Skeletal muscle tissue (tissue), 4 donors: Measurements from ENCODE around the gene ADAMTS9. TPM values are rescaled to one million over a fixed set of nuclear protein-coding genes. Genes with fewer than 3 reads are reported as not detected.

Experiments
- H3K27ac ChIP-seq: one replicate; pipeline ENCODE4 v1.7.0; 2013; ENCODE audit warnings: mild to moderate bottlenecking, low read depth, low read length, inconsistent platforms
- H3K27me3 ChIP-seq, 3 donors: one replicate each; pipeline ENCODE4 v1.7.0; 2013; ENCODE audit warnings: low read length in 3 of 3; ENCODE audit not compliant: control insufficient read depth in 3 of 3, insufficient read depth in 3 of 3
- H3K36me3 ChIP-seq, 3 donors: one replicate each; pipeline ENCODE4 v1.7.0; 2013; ENCODE audit warnings: low read length in 3 of 3; ENCODE audit not compliant: control insufficient read depth in 3 of 3, insufficient read depth in 3 of 3
- H3K4me1 ChIP-seq, 3 donors: one replicate each; pipeline ENCODE4 v1.7.0; 2013; ENCODE audit warnings: low read length in 3 of 3, mild to moderate bottlenecking in 3 of 3; ENCODE audit not compliant: control insufficient read depth in 3 of 3, insufficient read depth in 3 of 3
- H3K4me3 ChIP-seq, 3 donors: one replicate each; pipeline ENCODE4 v1.7.0; 2013; ENCODE audit warnings: low read length in 3 of 3
- H3K9ac ChIP-seq, 3 donors: one replicate each; pipeline ENCODE4 v1.7.0; 2013; ENCODE audit warnings: low read length in 3 of 3, mild to moderate bottlenecking in 3 of 3, moderate library complexity in 2 of 3, low read depth in 1 of 3
- H3K9me3 ChIP-seq, 3 donors: one replicate each; pipeline ENCODE4 v1.7.0; 2013; ENCODE audit warnings: low read length in 3 of 3; ENCODE audit not compliant: control insufficient read depth in 3 of 3
- total RNA-seq: library from RNA; depleted of rRNA; stranded (reverse); fragments of >200 nt; gene quantifications from one replicate; pipeline ENCODE4 v1.2.3, GENCODE V29; 2014
- donor health status: Osteomylitis.

ADAMTS9 gene
- total RNA-seq, 1 donor from 2014 or later: 106 TPM

DNA sequence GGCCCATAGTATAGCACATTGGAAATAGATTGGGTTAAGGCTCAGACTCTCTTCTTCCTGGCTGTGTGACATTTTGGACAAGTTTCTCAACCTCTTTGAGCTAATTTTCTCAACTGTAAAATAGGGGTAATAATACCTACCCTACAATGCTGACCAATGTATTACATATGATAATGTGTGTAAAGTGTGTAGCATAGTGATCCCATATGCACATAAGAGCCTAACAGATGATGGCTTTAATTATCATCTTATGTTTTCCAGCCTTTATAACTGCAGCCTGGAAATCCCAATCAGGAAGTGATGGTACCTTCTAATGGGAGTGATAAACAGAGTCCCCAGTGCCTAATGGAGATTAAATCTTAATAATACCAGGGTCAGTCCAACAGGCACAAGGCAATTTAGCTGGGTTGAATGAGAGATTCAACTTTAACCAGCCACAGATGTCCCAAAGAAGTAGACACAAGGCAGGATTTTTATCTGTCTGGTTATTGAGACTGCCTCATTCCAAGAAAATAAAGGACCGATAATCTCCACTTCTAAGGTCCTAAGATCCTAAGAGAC lies 12.0 kb downstream of the ADAMTS9 start:
- peaks cover 1 to 14% (median 7%) of the 10 kb centered on the region in 3 donors for H3K36me3 ChIP-seq
- H3K27ac ChIP-seq: no peak overlapping the region
- H3K27me3 ChIP-seq: no peaks in the 10 kb centered on the region
- H3K9me3 ChIP-seq: no peaks in the 10 kb centered on the region
- no peak overlapping the region for H3K9ac ChIP-seq
- peaks cover 0 to 11% (median 6%) of the 10 kb centered on the region in 3 donors for H3K4me1 ChIP-seq
- H3K4me3 ChIP-seq: no peak overlapping the region

DNA sequence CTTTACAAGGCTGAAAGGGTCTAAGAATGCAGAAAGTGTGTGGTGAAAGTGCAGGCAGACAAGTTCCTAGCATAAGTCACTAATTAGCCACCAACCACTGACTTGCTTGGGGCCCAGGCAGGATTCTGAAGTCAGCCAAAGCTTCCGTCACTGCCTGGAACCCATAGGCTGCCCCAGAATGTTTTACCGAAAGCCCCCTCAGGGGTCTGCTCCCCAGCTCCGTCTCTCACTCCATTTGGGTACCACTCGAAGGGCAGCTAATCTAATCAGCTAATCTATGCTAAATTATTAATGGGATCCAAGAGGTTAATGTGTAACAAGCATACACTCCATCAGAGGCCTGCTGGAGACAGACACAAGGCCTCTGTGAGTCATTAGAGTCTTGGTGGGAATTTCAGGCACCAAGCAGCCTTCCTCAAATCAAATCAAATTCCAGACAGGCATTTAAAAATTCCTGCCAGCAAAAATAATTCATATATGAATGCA lies 13.2 kb downstream of the ADAMTS9 start:
- Histone ChIP-seq H3K36me3 (peaks cover 0 to 9% (median 3%) of the 10 kb centered on the region in 3 donors), H3K9me3 (no peaks in the 10 kb centered on the region), H3K27ac (no peak overlapping the region), H3K27me3 (no peaks in the 10 kb centered on the region), H3K4me3 (no peak overlapping the region), H3K4me1 (peaks cover 0 to 11% (median 6%) of the 10 kb centered on the region in 3 donors), H3K9ac (no peak overlapping the region)

DNA sequence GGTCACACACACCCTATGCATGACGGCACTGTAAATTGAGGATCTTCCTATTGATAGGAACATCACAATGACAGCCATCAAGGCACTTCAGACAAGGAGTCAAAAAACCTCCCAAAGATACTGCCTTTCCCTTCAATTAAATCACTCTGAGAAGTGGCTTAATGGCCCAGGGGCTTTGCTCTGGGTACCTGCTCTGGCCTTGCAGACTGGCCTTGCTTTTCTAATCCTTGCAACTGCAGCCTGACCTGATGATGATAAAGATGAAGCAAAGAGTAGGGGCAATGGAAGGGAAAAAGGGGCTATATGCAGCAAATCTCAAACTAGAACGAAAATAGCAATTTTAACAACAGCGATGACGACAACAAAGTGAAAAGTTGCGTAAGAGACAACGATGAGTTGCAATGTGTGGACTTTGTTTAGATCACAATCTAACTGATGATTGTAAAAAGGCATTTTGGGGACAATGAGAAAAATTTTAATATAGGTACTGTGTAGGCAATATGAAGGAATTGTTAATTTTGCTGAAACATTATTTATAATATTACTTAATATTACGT lies 14.6 kb downstream of the ADAMTS9 start:
- Histone ChIP-seq H3K9ac (no peak overlapping the region), H3K9me3 (no peaks in the 10 kb centered on the region), H3K36me3 (peaks cover 0 to 4% (median 2%) of the 10 kb centered on the region in 3 donors), H3K4me1 (peaks cover 7 to 15% (median 14%) of the 10 kb centered on the region in 3 donors), H3K27me3 (no peaks in the 10 kb centered on the region), H3K27ac (no peak overlapping the region), H3K4me3 (no peak overlapping the region)

DNA sequence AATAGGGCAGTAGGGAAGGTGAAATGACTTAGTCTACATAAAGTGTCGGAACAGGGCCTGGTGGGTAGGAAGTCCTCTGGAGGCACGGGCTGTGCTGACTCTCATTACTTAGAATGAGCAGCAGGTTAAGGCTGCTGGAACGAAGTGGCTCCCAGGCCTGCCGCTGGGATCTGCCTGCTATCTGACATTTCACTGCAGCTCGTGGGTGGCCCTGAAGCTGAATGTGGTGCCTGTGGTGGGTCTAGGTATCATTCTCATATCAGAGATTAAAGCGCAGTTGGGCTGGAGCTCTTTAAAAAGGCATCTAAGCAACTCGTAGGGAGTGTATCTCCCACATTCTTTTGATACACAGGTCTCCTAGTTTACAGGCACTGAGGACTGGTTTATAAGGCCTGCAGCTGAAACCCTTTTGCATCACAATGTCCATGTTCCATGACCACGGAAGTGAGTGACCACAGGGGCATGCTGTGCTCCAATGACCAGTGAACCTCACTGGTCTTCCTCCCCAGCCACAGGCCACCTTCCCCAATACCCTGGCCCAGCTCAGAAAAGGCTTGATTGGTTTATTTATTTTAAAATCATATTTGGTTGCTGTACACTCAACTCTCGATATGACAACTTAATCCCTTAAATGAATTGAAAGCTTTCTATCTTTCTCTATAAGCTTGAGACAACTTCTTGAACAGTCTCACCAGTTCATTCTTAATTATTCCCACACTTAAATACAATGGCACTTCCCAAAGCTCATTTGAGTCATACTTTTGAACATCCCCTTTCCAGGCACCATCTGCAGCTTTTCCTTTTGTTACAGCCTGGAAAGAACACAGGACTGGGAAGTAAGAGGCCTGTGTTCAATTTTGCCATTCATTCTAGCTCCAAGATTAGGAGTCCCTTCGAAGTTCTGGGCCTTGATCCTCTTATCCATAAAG lies 19.0 kb downstream of the ADAMTS9 start:
- H3K4me3 ChIP-seq: peak overlapping the region in 1 of 3 donors; percentile 41
- H3K27ac ChIP-seq: peak overlapping the region; percentile 45
- H3K9me3 ChIP-seq: no peaks in the 10 kb centered on the region
- H3K9ac ChIP-seq: no peak overlapping the region
- peaks cover 0 to 2% (median 0%) of the 10 kb centered on the region in 3 donors for H3K36me3 ChIP-seq
- no peaks in the 10 kb centered on the region for H3K27me3 ChIP-seq
- H3K4me1 ChIP-seq: peaks cover 17 to 39% (median 18%) of the 10 kb centered on the region in 3 donors

DNA sequence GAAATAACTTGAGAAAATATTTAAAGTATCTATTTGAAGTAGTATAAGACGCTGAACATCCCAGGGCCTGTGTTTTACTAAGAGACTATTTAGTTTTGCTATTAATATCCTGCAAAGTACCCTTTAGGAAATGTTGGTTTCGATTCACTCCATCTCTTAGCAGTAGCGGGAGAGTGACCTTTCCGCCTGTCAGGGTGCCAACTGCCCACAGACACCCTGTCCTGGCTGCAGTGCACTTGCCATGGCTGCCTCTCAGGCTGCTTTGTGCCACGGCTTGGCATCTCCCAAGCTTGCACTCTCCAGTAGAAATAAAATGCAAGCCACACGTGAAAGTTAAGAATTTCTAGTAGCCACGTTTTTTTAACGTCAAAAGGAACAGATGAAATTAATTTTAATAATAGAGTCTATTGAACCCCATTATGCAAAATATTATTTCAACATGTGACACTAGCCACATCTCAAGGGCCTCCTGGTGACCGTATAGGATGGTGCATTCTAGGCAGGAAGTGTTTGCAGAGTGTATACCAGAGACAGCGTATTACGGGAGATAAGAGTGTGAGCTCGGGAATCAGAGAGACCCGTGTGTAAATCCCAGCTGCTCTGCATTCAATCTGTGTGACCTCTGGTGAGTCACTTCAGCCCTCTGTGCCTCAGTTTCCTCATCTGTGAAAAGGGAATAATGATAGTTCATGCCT lies 19.8 kb downstream of the ADAMTS9 start:
- peak overlapping the region in 1 of 3 donors; percentile 23 for H3K9ac ChIP-seq
- peaks cover 0 to 2% (median 0%) of the 10 kb centered on the region in 3 donors for H3K36me3 ChIP-seq
- H3K9me3 ChIP-seq: no peaks in the 10 kb centered on the region
- peak overlapping the region; percentile 51 for H3K27ac ChIP-seq
- no peaks in the 10 kb centered on the region for H3K27me3 ChIP-seq
- H3K4me1 ChIP-seq: peaks cover 17 to 37% (median 18%) of the 10 kb centered on the region in 3 donors
- H3K4me3 ChIP-seq: peak overlapping the region; percentile 41 to 59 (median 52)

DNA sequence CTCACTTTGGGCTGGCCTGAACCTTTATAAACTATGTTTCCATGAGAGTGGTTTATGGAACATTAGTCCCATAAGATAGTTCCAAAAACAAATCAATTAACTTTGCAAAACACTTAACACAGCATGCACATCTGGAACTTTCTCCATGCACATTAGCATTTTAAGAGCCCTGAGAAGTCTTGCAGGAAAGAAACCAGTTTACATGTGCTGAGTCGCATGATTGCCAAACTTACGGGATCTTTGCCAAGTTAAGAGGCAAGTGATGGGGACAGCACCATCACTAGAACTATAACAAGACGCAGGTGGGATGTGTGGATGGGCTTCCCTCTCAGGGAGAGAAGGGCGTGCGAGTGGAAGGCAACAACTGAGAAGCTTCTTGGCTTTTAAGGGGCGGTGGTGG lies 20.7 kb downstream of the ADAMTS9 start:
- Histone ChIP-seq H3K4me3 (peak overlapping the region in 1 of 3 donors; percentile 41), H3K27ac (peak overlapping the region; percentile 51), H3K9me3 (no peaks in the 10 kb centered on the region), H3K4me1 (peaks cover 17 to 37% (median 18%) of the 10 kb centered on the region in 3 donors), H3K27me3 (no peaks in the 10 kb centered on the region), H3K36me3 (no peaks in the 10 kb centered on the region), H3K9ac (peak overlapping the region in 1 of 3 donors; percentile 23)

DNA sequence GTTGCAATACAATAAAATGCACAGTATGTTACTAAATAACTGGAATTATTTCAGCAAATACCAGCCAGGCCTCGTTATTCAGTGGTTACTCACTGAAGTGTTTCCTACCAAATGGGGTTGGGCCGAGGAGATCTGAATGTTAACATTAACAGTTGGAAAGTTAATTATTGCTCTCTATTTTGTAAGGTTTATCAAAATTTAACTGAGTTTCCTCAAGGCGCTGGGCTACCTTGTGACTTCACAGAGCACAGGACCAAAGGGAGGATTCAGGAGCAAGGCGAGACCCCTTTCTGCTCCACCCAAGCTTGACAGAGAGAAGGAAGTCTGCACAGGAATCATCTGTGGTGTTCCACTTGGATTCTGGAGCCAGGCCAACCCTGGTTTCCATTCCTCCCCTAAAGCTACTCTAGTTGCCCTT lies 21.6 kb downstream of the ADAMTS9 start:
- Histone ChIP-seq H3K27me3 (no peaks in the 10 kb centered on the region), H3K36me3 (no peaks in the 10 kb centered on the region), H3K27ac (peak overlapping the region; percentile 16), H3K4me1 (peaks cover 17 to 37% (median 18%) of the 10 kb centered on the region in 3 donors), H3K9ac (no peak overlapping the region), H3K9me3 (no peaks in the 10 kb centered on the region), H3K4me3 (no peak overlapping the region)

DNA sequence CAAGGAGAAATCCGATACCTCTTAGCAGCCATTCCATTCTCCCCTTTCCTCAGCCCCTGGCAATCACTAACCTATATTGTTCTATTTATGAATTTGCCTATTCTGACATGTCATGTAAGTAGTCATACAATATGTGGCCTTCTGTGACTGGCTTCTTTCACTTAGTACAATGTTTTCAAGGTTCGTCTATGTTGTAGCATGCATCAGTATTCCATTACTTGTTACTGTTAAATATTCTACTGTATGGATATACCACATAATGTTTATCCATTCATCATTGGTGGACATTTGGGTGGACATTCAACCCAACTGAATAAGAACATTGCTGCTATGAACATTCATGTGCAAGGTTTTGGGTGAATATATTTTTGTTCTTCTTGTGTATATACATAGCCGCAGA lies 23.4 kb downstream of the ADAMTS9 start:
- no peaks in the 10 kb centered on the region for H3K9me3 ChIP-seq
- H3K27me3 ChIP-seq: no peaks in the 10 kb centered on the region
- no peak overlapping the region for H3K27ac ChIP-seq
- H3K4me3 ChIP-seq: no peak overlapping the region
- no peaks in the 10 kb centered on the region for H3K36me3 ChIP-seq
- no peak overlapping the region for H3K9ac ChIP-seq
- H3K4me1 ChIP-seq: peaks cover 17 to 37% (median 18%) of the 10 kb centered on the region in 3 donors

DNA sequence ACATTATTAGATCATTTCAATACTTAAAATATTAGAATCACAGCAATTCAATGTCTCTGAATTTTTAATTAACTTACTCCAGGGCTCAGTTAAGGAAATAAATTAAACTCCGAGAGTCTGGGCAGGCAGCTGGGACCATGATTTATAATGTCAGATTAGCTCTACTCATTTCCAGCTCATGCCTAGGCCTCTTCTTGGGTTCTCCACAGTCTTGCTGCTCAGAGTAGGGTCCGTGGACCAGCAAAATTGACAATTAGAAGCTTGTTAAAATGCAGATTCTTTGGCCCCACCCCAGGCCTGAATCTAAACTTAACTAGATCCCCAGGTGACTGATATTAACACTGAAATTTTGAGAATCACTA lies 28.2 kb downstream of the ADAMTS9 start:
- Histone ChIP-seq H3K9ac (no peak overlapping the region), H3K36me3 (peaks cover 4 to 24% (median 7%) of the 10 kb centered on the region in 3 donors), H3K4me1 (peaks cover 0 to 4% (median 0%) of the 10 kb centered on the region in 3 donors), H3K27ac (no peak overlapping the region), H3K9me3 (no peaks in the 10 kb centered on the region), H3K4me3 (no peak overlapping the region), H3K27me3 (no peaks in the 10 kb centered on the region)
